Right hindlimb (tissue), 1 donor: ENCODE measurements around the gene CHIT1.

Experiments used
- DNase-seq: peaks from one replicate; pipeline ENCODE4 v3.0.0-alpha.2; 2018

Gene CHIT1

GRCh38 chr1:203214871-203215270 lies 14.6 kb downstream of the CHIT1 start:
- no peak for DNase-seq

DNA sequence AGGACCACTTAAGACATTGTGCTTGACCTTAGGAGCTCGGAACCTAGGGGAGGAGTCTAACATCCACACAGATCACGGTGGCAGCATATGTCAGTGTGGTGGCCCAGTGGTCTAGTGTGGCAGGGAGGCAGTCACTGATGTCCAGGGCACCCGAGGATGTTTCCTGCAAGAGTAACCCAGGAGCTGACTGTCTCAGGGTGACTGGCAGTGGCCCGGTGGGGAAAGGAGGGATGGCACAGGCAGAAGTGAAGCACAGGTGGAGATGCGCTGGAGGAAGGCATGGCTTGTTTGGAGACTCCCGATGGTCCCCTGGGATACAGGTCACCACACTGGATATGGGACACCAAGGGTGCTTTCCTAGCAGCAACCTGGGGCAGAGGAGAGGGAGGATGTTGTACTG lies 16.3 kb downstream of the CHIT1 start:
- no peak for DNase-seq

GRCh38 chr1:203211812-203212211 lies 17.7 kb downstream of the CHIT1 start:
- no peak for DNase-seq

DNA sequence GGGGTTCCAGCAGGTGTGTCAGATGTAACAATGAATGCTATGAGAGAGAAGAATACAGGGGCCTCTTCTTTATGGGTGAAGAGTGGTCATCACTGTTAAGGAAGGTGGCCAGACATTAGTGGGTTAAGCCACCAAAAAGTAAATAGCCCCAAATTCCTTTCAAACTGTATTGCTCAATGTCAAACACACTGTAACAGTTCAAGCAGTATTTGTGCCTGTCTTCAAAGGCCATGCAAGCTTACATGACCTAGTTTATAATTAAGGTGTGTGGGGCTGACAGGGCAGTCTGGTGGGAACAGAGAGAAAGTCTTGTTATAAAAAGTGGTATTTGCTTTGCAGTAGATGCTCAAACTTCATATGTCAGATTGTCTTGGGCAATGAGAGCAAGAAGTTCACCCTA lies 18.5 kb downstream of the CHIT1 start:
- DNase-seq: no peak

DNA sequence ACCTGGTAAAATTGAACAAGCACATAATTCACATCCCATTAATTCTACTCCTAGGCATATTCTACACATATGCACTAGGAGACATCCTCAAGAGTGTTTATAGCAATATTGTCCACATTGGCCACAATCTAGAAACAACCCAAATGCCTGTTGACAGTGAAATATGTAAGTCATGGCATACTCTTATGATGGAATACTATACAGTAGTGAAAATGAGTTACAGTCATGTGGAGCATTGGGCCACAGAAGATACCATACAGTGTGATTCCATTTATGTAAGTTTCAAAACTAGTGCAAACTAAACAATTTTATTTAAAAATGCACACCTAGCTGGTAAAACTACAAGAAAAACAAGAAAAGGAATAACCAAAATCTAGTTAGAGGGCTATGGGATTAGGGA lies 19.1 kb downstream of the CHIT1 start:
- no peak for DNase-seq

GRCh38 chr1:203208181-203208580 lies 21.3 kb downstream of the CHIT1 start:
- no peak for DNase-seq

DNA sequence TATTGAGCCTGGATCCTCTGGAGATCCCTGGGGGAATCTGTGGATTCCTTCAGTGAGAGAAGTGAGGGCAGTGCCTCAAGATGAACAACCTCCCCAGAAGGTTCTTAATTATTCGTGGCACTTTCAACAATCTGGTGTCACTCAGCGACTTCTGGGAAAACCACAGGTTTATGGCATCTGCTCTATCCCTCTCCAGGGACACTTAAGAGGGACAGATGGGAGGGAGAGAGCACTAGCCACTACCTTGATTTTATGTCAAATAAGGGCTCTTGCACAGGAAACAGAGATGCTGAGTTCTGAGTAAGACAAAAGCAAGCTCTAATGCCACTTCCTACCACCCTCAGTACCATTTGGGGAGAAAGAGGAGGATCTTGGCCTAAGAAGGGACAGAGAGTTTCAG lies 21.7 kb downstream of the CHIT1 start:
- DNase-seq: no peak

DNA sequence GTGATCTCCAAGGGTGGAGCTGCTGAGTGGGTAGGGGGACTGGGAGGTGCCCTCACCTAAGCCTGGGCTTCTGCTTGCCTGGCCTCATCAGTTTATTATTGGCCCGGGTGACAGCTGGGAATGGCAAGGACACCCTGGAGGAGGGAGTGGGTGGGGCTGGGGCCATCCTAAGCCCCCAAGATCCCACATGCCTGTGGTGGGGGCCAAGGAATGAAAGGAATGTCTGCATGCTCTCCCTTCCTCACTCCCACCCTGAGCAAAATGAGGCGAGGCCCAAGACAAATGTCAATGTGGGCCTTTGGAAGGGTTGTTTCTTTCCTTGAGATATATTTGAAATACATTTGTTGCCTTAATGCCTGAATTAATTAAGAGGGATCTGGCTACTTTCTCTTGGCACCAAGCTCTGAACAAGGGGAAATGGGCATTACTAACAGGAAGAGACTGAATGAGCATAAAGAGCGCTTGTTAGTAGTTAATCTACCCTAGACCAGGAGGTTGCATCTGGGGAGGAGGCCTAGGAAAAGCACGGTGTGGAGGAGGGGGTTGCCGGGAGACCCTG lies 23.3 kb downstream of the CHIT1 start:
- DNase-seq: peak; percentile 61

GRCh38 chr1:203204756-203205155 lies 24.7 kb downstream of the CHIT1 start:
- no peak for DNase-seq

DNA sequence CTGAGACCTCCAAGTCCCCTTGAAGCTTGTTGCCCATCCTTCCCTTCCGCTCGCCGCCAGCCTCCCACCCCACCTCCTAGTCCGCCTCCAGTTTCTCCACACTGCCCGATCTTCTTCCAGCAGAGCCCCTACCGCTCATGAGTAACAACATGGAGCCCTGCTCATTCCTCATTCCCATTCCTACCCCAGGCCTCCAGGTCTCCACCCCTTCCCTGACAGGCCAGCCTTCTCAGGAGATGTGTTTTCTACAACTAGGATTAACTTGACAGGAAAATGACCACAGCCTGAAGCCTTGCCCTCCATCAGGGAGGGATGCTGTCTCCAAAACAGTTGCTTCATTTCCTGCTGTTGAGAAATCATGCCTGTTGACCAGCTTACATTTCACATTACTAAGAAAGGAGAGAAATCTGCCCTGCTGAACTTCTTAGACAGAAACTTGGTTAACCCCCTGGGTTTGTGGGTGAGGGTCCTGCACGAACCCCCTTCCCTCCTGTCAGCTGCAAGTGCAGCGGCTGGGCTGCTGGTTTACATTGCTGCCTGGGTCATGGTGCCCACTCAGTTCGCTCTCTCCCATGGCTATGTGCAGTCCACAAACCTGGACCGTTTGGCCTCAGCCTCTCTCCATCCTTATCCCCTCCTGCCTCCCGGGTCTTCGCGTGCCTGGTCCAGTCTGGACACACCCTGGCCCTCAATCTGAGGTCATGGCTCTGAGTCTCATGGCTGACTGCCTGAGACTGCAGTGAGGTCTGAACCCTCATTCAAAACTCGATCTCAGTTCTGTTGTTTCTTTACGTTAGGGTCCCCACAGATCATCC lies 26.8 kb downstream of the CHIT1 start:
- no peak for DNase-seq

GRCh38 chr1:203201516-203202205 lies 27.8 kb downstream of the CHIT1 start:
- DNase-seq: no peak

GRCh38 chr1:203200916-203201315 lies 28.6 kb downstream of the CHIT1 start:
- no peak for DNase-seq

DNA sequence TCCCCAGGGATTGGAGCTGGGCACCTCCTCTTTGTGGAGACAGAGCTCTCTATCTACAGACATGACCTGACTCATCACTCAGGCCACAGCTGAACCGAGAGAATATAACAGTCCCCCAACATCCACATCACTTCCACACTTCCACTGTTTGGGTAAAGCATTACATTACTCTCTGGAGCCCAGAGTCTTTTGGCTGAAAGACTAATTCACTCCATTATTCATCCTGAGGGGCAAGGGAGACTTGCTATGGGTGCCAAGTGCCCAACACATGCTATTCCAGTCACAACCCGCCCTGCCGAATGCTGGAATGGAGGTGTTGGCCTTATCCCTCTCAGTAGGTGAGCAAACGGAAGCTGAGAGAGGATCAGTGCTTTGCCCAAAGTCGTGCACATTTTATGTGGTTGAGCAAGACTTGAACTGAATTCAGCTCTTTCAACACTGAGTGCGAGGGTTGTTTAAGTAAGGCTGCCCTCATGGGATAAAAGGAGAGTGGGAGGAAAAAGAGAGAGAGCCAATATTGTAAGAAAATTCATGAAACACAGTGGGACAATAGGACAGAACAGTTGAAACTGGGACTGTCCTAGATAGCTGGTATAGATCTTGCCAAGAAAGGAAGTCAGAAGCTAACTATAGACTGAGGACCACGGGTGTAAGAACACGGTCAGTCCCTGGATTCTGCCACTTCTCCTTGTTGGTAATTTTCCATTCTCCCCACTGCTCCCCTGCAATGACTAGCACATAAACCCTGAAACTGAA lies 29.5 kb downstream of the CHIT1 start:
- DNase-seq: no peak

DNA sequence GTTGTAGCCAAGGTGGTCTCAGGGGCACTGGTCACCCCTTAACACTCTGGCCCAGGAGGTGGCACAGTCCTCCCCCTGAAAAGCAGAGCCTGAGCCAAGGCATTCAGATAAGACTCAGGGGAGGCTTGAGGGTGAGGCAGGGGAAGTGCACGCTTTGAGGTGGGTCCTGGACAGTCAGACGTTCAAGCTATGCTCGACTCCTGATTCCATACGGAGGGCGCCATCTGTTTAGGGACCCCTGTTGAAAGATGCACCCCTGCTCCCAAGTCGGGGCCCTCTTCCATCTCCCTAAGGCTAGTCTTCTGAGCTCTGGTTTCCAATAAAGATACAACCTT lies 30.0 kb downstream of the CHIT1 start:
- no peak for DNase-seq

- no peak for DNase-seq
Observed at GRCh38 chr1:203199002-203199401, 30.5 kb downstream of the CHIT1 start.

- DNase-seq: no peak
Observed at GRCh38 chr1:203197625-203198024, 31.8 kb downstream of the CHIT1 start.

DNA sequence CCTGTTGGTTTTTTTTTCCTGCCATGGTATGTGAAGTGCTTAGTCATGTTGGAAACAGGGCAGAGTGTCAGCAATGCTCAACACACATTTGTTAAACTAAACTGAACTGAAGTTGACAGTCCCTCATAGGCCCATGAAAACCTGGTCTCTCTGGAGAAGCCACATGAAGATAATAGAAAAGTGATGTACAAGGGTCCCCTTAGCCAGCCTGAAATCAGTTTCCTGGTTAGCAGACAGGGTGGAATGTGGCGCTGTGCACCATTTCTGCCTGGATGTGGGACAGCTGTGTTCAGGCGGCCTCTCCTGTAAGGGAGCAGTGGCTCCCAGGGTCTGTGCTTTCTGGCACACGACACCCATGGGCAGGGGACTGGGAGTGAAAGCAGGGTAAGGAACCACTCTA lies 33.1 kb downstream of the CHIT1 start:
- no peak for DNase-seq

DNA sequence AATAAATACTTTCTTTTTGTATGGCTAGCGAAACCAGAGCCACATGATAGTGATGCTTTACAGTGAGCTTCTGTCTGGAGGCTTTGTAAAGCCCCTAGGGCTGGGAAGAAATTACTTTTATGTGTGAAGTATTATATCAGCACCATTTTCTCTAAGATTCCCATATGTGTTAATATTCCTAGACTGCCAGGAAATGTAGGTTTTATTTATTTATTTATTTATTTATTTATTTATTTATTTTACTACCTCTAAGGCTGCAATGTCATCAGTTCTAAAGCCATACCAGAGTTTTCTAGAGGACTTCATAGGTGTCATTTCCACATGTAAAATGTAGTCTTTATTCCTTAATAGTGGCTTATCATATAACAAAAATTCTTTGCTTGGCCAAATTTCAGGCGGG lies 38.5 kb downstream of the CHIT1 start:
- DNase-seq: no peak

GRCh38 chr1:203189951-203190352 lies 39.5 kb downstream of the CHIT1 start:
- DNase-seq: no peak

- no peak for DNase-seq
Observed at GRCh38 chr1:203188686-203189232, 40.7 kb downstream of the CHIT1 start.

- no peak for DNase-seq
Observed at GRCh38 chr1:203187689-203188264, 41.7 kb downstream of the CHIT1 start.

DNA sequence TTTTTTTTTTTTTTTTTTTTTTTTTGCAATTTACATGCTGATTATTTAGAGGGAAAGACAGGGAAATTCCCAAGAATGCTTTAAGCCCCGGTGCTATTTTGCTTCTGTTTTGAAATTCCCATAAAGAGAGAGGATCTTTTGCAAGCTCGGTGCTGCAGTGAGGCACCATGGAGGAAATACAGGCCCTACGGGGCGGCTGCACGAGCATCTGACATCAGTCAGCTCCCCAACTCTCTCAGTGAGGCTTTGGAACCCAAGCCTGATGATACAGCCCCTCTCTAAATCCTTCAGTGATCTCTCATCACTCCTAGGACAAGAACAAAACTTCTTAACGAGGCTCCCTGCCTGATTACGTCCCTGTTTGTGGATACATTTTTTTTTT lies 42.2 kb downstream of the CHIT1 start:
- DNase-seq: no peak
